Upper lobe of right lung (tissue), 1 donor: ENCODE measurements around the gene MEIOSIN. TPM values are rescaled to one million over a fixed set of nuclear protein-coding genes. Genes with fewer than 3 reads are reported as not detected.
A peak's percentile ranks its signal among the peaks of the same experiment; 100 is the strongest.
"Not testable (repeated sequence)": the region's sequence is repeated elsewhere in the genome, so short reads cannot be mapped to it uniquely, and the experiment has no call there.

Experiments used
- ATAC-seq: fragments of 200-7000 bp; cut with Tn5 transposase; one replicate; pipeline ENCODE4 v1.9.1; 2020; ENCODE audit warnings: mild to moderate bottlenecking, moderate library complexity
- DNase-seq: peaks from one replicate; pipeline ENCODE4 v3.0.0-alpha.2; 2020
- H3K27ac ChIP-seq: fragments of 200-600 bp; one replicate; pipeline ENCODE4 v1.8.0; 2022
- H3K27me3 ChIP-seq: fragments of 200-600 bp; one replicate; pipeline ENCODE4 v1.8.0; 2022; ENCODE audit warnings: mild to moderate bottlenecking
- H3K36me3 ChIP-seq: fragments of 200-600 bp; one replicate; pipeline ENCODE4 v1.8.0; 2022
- H3K4me1 ChIP-seq: fragments of 200-600 bp; one replicate; pipeline ENCODE4 v1.8.0; 2022
- H3K4me3 ChIP-seq: fragments of 200-600 bp; one replicate; pipeline ENCODE4 v1.8.0; 2022; ENCODE audit warnings: mild to moderate bottlenecking
- H3K9me3 ChIP-seq: fragments of 200-600 bp; one replicate; pipeline ENCODE4 v1.8.0; 2022
- intact Hi-C: fragments of 100-400 bp; cut with DNase I; formaldehyde crosslinking; loops from one replicate; pipeline ENCODE4 v1.11.0; 2022
- long read RNA-seq: library from polyadenylated mRNA; unstranded; transcript quantifications from one replicate; pipeline ENCODE4 v2.0.0, GENCODE V29; 2021
- total RNA-seq: library from RNA; stranded (reverse); fragmentation: NEBNext Ultra II Directional; extraction: Animal tissue kit (Norgen Biotek cat#: 25700); gene quantifications from one replicate; pipeline ENCODE4 v1.2.1, GENCODE V29; 2021
- TF ChIP-seq, protein P1 (sequence below): fragments of 200-600 bp; IDR thresholded peaks from one replicate; pipeline ENCODE4 v1.8.0; 2022; ENCODE audit warnings: antibody characterized with exemption
- donor health status: DM: no; HTN: yes; CAD: no; lungs with severe emphysema.

MEIOSIN gene, protein sequence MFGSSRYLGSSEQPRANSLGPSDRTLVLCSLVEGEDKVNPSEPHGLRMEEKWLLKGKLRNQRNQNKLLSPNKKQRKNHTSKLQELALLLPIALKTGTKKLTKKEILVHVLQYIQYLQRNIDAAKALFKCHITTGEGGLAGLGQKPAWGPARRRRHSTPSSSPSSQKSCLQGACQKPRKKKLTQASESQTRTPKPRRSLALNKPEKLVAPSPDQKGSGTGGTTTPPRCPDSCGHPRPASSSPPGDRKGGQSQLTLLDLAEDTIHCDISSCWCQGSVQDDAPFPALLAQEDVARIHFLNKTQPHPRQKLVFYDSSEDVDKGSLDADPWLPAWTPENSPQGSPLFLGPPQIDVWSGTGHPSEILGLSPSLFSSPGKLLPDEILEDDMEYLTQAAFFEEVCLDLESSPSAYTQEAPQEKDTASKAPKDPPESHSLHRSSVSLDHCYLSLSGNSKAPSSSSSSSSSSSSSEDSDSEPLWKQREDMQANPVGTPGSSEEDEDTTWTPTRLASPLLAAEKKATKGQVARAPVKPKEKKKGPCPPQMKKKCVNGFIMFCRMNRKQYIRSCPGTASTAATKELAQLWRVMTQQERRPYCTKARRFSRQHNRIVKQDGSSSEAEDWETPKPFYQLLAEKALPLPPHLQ
- not detected for total RNA-seq
- long read RNA-seq, partial matches to known transcripts: 0 of 1 reads
- long read RNA-seq, other reads (novel, unspliced or antisense): 1 of 1 reads

- ATAC-seq (no peak), DNase-seq (no peak)
- intact Hi-C loops: no loop called here
- no peak within 1 kb of the TSS for H3K27ac ChIP-seq
- no peaks in the 10 kb centered on the region for H3K9me3 ChIP-seq
- H3K27me3 ChIP-seq: no peaks in the 10 kb centered on the region
- peaks cover 13% of the 10 kb centered on the region for H3K4me1 ChIP-seq
- no peaks in the 10 kb centered on the region for H3K36me3 ChIP-seq
- TF ChIP-seq, protein P1, sequence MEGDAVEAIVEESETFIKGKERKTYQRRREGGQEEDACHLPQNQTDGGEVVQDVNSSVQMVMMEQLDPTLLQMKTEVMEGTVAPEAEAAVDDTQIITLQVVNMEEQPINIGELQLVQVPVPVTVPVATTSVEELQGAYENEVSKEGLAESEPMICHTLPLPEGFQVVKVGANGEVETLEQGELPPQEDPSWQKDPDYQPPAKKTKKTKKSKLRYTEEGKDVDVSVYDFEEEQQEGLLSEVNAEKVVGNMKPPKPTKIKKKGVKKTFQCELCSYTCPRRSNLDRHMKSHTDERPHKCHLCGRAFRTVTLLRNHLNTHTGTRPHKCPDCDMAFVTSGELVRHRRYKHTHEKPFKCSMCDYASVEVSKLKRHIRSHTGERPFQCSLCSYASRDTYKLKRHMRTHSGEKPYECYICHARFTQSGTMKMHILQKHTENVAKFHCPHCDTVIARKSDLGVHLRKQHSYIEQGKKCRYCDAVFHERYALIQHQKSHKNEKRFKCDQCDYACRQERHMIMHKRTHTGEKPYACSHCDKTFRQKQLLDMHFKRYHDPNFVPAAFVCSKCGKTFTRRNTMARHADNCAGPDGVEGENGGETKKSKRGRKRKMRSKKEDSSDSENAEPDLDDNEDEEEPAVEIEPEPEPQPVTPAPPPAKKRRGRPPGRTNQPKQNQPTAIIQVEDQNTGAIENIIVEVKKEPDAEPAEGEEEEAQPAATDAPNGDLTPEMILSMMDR: no peak
- H3K4me3 ChIP-seq: no peak within 1 kb of the TSS
These were observed at the start of gene MEIOSIN for GRCh38 chr19:45733160-45733810. Gene MEIOSIN, plus strand, starts transcription at chr19:45733439. Its CDS starts 1,938 bp downstream, at chr19:45735377.

GRCh38 chr19:45685045-45685444 is 48.2 kb upstream of the MEIOSIN start:
- DNase-seq, H3K27ac ChIP-seq, H3K27me3 ChIP-seq, intact Hi-C loops, H3K9me3 ChIP-seq, H3K4me3 ChIP-seq, ATAC-seq: not testable (repeated sequence)
- peaks cover 44% of the 10 kb centered on the region for H3K36me3 ChIP-seq
- H3K4me1 ChIP-seq: peaks cover 12% of the 10 kb centered on the region

DNA sequence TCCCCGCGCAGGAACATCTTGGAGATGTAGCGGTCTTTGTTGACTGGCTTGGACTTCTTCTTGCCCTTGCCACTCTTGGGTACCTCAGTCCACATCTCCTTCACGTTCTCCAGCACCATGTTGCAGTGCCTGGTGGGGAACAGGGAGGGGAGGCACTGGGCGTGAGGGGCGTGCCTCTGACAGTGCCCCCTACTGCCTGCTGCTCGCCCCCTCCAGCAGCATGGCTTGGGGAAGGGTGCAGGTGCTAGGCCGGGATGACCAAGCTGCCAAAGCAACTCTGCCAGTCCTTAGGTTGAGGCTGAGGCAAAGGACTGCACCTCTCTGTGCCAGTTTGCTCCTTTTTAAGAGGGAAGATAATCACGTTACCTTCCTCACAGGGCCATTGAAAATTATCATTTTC is 45.6 kb upstream of the MEIOSIN start:
- no peaks in the 10 kb centered on the region for H3K9me3 ChIP-seq
- no peaks in the 10 kb centered on the region for H3K27me3 ChIP-seq
- no peak for DNase-seq
- no peak overlapping the region for H3K4me3 ChIP-seq
- H3K27ac ChIP-seq: no peak overlapping the region
- no peak for ATAC-seq
- H3K4me1 ChIP-seq: peaks cover 8% of the 10 kb centered on the region
- intact Hi-C loops: no loop called here
- TF ChIP-seq, protein P1: no peak
- H3K36me3 ChIP-seq: peaks cover 44% of the 10 kb centered on the region

- TF ChIP-seq, protein P1: peak; percentile 8
- Histone ChIP-seq H3K27me3 (no peaks in the 10 kb centered on the region), H3K4me3 (peak within 1 kb of the TSS; percentile 88), H3K9me3 (no peaks in the 10 kb centered on the region), H3K4me1 (peaks cover 17% of the 10 kb centered on the region), H3K36me3 (peaks cover 22% of the 10 kb centered on the region), H3K27ac (peak within 1 kb of the TSS; percentile 95)
- peak; percentile 96 for DNase-seq
- intact Hi-C loops: no loop called here
- ATAC-seq: peak; percentile 81
These were observed 41.6 kb upstream of the MEIOSIN start, which contains the start of gene SNRPD2 for GRCh38 chr19:45691516-45692186. Gene SNRPD2, minus strand, starts transcription at chr19:45691953. Its CDS starts 65 bp downstream, at chr19:45691888.

DNA sequence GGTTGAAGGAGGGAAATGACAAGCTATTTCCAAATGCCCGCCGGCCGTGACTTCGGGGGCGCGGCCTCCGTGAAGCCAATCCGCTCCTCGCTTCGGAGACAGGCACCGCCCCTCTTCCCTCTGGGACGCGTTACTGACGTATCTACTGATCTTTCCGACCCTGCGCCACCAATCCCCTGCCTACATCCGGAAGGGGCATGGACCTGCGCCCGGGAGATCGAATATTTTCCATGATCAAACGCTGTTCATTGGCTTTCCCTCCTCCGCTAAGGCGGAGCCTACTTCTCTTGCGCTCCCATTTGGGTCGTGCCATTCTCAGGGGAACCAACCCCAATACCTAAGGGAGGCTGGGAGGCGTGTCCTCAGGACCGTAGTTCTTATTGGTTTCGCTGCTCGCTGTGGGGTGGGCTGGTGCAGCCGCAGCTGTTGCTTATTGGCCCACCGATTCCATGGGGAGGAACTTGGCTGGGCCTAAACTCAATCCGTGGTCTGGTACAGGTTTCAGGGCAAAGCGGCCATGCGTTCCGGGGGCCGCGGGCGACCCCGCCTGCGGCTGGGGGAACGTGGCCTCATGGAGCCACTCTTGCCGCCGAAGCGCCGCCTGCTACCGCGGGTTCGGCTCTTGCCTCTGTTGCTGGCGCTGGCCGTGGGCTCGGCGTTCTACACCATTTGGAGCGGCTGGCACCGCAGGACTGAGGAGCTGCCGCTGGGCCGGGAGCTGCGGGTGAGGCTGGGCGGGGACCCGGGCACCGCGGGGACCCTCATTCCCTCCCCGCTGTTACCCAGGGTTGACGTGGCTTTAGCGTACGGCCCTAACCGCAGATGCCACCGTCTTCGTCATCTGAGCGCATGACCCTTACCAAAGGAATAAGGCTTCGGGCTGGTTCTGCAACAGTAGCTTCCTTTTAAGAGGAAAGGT is 40.8 kb upstream of the MEIOSIN start, which contains the start of gene QPCTL:
TSS of gene QPCTL (plus strand) at position 480 of the 919 bp plus-strand sequence. CDS start at position 518, 38 bp downstream.
- intact Hi-C loops: no loop called here
- Histone ChIP-seq H3K9me3 (no peaks in the 10 kb centered on the region), H3K27me3 (no peaks in the 10 kb centered on the region), H3K27ac (peak within 1 kb of the TSS; percentile 95), H3K4me3 (peak within 1 kb of the TSS; percentile 88), H3K36me3 (peaks cover 14% of the 10 kb centered on the region), H3K4me1 (peaks cover 17% of the 10 kb centered on the region)
- TF ChIP-seq, protein P1: no peak
- ATAC-seq (peak; percentile 95), DNase-seq (peak; percentile 98)
